ENCODE results near the gene DDAH1.

- no peak for TF ChIP-seq POLR2A (IDR thresholded peaks at IDR 0.05; ENCODE audit: low read depth, low read length)
- no peak for TF ChIP-seq SPI1 (IDR thresholded peaks at IDR 0.05; ENCODE audit: low read depth, low read length)
- TF ChIP-seq POLR2AphosphoS5 (IDR thresholded peaks at IDR 0.05; ENCODE audit: low read depth, low read length), result no peak
- TF ChIP-seq TAF1 (IDR thresholded peaks at IDR 0.05; ENCODE audit: low read depth, low read length), result no peak
- no peak for TF ChIP-seq PAX5 (IDR thresholded peaks at IDR 0.05; ENCODE audit: insufficient read depth, low read length, severe bottlenecking)
- no peak for TF ChIP-seq POU2F2 (IDR thresholded peaks at IDR 0.05; ENCODE audit: low read depth, low read length)
Measured at GRCh38 chr1:85308833-85309350, 156.1 kb downstream of the DDAH1 start.

Data from GM12891 (cell line).